Measurements from ENCODE around the gene DENND2C.

Gene DENND2C

DNA sequence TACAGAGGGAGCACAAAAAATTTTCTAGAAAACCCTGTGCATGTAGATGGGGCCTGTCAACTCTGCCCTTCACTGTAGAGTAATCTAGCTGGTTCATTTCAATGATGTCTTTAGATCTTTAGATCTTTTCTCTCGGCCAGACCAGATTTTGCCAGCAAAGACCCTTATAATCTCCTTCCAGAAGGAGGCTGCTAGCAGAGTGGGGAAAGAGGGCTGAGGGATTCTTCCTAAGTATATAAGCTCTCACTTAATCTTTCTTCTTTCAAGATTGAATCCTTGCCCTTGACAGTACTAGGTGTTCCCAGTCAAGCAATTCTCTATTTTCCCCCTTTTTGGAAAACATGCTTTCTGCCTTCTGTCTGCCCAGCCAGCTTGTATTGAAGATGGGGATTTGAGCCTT, 122.8 kb downstream of the DENND2C start:
- DNase-seq (ENCODE audit: low read depth in 2 of 2), result no peak

- DNase-seq (ENCODE audit: low read depth in 2 of 2), result no peak
These were observed 124.1 kb downstream of the DENND2C start for GRCh38 chr1:114545796-114546195.

DNA sequence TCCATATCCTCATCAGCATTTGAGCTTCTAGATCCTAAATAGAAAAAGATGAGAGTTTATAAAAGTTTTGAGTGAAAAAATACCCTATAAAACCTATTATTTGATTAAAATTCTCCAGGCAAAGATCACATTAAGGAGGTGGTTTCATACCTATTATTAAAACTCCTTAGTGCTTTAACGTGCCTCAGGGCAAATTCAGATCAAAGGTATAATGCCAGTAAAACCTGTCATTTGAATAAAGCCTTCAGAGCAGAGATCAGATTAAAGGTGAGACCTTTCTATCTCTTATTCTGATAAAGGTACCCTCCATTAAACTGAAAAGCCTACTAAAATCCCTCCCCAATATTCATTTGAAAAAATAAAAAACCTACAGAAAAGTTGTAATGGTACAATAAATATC, 124.5 kb downstream of the DENND2C start:
- DNase-seq (ENCODE audit: low read depth in 2 of 2), result no peak

- no peak for DNase-seq (ENCODE audit: low read depth in 2 of 2)
These were observed 129.0 kb downstream of the DENND2C start for GRCh38 chr1:114540821-114541220.

DNA sequence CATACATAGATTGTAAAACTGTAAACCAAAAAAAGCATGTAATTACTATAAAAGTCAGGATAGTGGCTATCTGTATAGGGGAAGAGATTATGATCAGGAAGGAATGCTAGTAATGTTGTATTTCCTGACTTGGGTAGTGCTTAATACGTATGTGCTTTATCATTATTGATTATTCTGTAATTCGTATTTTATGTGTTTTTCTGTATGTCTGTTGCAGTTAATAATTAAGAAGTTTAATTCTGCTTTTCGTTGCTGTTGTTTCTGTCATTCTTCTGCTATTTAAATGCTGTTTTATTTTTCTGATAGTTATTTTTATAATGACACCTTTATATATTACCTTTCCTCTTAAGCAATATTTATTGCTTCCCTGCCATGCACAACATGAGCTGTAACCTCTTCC, 129.6 kb downstream of the DENND2C start:
- no peak for DNase-seq (ENCODE audit: low read depth in 2 of 2)

- DNase-seq (ENCODE audit: low read depth in 2 of 2), result no peak
These were observed 133.8 kb downstream of the DENND2C start for GRCh38 chr1:114536043-114536442.

- DNase-seq (ENCODE audit: low read depth in 2 of 2), result no peak
These were observed 134.4 kb downstream of the DENND2C start for GRCh38 chr1:114535401-114535800.
